Prostate gland (tissue), 2 donors: ENCODE results near the gene CASP6. TPM values are rescaled to one million over a fixed set of nuclear protein-coding genes. Genes with fewer than 3 reads are reported as not detected.

ENCODE experiments used
- DNase-seq: peaks from one replicate; pipeline ENCODE4 v3.0.0-alpha.2; 2019; ENCODE audit warnings: low spot score
- H3K27ac ChIP-seq, 2 donors: fragments of 200-600 bp; sonication (generic); 2 replicates each; pipeline ENCODE4 v1.5.1; 2017 to 2019
- H3K27me3 ChIP-seq: fragments of 200-600 bp; sonication (generic); replicated peaks from 2 replicates; pipeline ENCODE4 v1.5.1; 2019; ENCODE audit not compliant: insufficient read depth
- H3K36me3 ChIP-seq, 2 donors: fragments of 200-600 bp; sonication (generic); 1 replicate in 1 of 2; 2 replicates in 1 of 2; pipeline versions ENCODE4 v1.5.1 to v1.8.1; 2017 to 2019
- H3K4me1 ChIP-seq: fragments of 200-600 bp; sonication (generic); replicated peaks from 2 replicates; pipeline ENCODE4 v1.5.1; 2019
- H3K4me3 ChIP-seq, 2 donors: fragments of 200-600 bp; sonication (generic); 2 replicates each; pipeline ENCODE4 v1.5.1; 2017 to 2019
- H3K9me3 ChIP-seq: fragments of 200-600 bp; sonication (generic); 2 replicates; pipeline ENCODE4 v1.5.1; 2017
- CTCF ChIP-seq, 4 experiments: fragments of 200-600 bp in 2 of 4; fragments of 450-650 bp in 2 of 4; sonication (generic) in 2 of 4; IDR thresholded peaks; 1 replicate in 3 of 4; 2 replicates in 1 of 4; pipeline ENCODE4 v1.5.1; 2016 to 2019; ENCODE audit warnings: antibody characterized with exemption in 4 of 4, mild to moderate bottlenecking in 2 of 4, moderate library complexity in 2 of 4
- POLR2A ChIP-seq: fragments of 450-650 bp; IDR thresholded peaks from one replicate; pipeline ENCODE4 v1.6.1; 2016; ENCODE audit warnings: antibody characterized with exemption, mild to moderate bottlenecking
- POLR2AphosphoS5 ChIP-seq: sonication (generic); formaldehyde crosslinking; IDR thresholded peaks from one replicate; pipeline ENCODE4 v1.6.1; 2017; ENCODE audit warnings: antibody characterized with exemption
- WGBS: methylation state at CpG from one replicate; pipeline ENCODE4 v1.1.5; 2018; 5-methylcytosine and 5-hydroxymethylcytosine counted together
- intact Hi-C: fragments of 100-400 bp; cut with DNase I; formaldehyde crosslinking; loops from one replicate; pipeline ENCODE4 v1.14.2; 2022
- total RNA-seq, 2 donors: library from RNA; depleted of rRNA; stranded (reverse); fragments of >200 nt; gene quantifications; one replicate each; pipeline ENCODE4 v1.1.0, GENCODE V29; 2016

The CASP6 gene
- total RNA-seq, 2 donors from 2014 or later = 17.6 to 37.0 TPM

- no peak overlapping the region for H3K27ac ChIP-seq
- no peaks in the 10 kb centered on the region for H3K9me3 ChIP-seq
- no peak overlapping the region for H3K4me3 ChIP-seq
- no peaks in the 10 kb centered on the region for H3K27me3 ChIP-seq
- intact Hi-C loops = no loop called here
- 71% methylated on average over 7 of the region's 7 CpGs for WGBS
- DNase-seq = no peak
- no peaks in the 10 kb centered on the region for H3K4me1 ChIP-seq
- no peak for TF ChIP-seq POLR2AphosphoS5
- no peak for TF ChIP-seq POLR2A
- H3K36me3 ChIP-seq = no peaks in the 10 kb centered on the region
These were observed 46.3 kb upstream of the CASP6 start for GRCh38 chr4:109749388-109750082.

GRCh38 chr4:109748114-109748513 lies 44.9 kb upstream of the CASP6 start:
- Histone ChIP-seq H3K36me3 (no peaks in the 10 kb centered on the region), H3K4me1 (no peaks in the 10 kb centered on the region), H3K27me3 (no peaks in the 10 kb centered on the region), H3K9me3 (no peaks in the 10 kb centered on the region), H3K4me3 (no peak overlapping the region), H3K27ac (no peak overlapping the region)
- no peak for DNase-seq
- WGBS = 100% methylated on average over 1 of the region's 1 CpG
- intact Hi-C loops = no loop called here
- TF ChIP-seq POLR2AphosphoS5 (no peak), POLR2A (no peak), CTCF (IDR thresholded peaks at IDR 0.05) (no peak)

GRCh38 chr4:109746728-109747127 lies 43.5 kb upstream of the CASP6 start:
- TF ChIP-seq POLR2AphosphoS5 = no peak
- TF ChIP-seq POLR2A = no peak
- TF ChIP-seq CTCF (IDR thresholded peaks at IDR 0.05) = no peak
- 91% methylated on average over 2 of the region's 2 CpGs for WGBS
- H3K27ac ChIP-seq = no peak overlapping the region
- intact Hi-C loops = no loop called here
- no peaks in the 10 kb centered on the region for H3K36me3 ChIP-seq
- H3K4me3 ChIP-seq = no peak overlapping the region
- no peak for DNase-seq
- H3K9me3 ChIP-seq = no peaks in the 10 kb centered on the region
- H3K4me1 ChIP-seq = no peaks in the 10 kb centered on the region
- no peaks in the 10 kb centered on the region for H3K27me3 ChIP-seq

- no peak for TF ChIP-seq CTCF (IDR thresholded peaks at IDR 0.05)
- no peak for TF ChIP-seq POLR2A
- no peak for TF ChIP-seq POLR2AphosphoS5
- intact Hi-C loops = no loop called here
- DNase-seq = no peak
- Histone ChIP-seq H3K36me3 (no peaks in the 10 kb centered on the region), H3K27ac (no peak overlapping the region), H3K4me3 (no peak overlapping the region), H3K9me3 (no peaks in the 10 kb centered on the region), H3K27me3 (no peaks in the 10 kb centered on the region), H3K4me1 (no peaks in the 10 kb centered on the region)
These were observed 42.6 kb upstream of the CASP6 start for GRCh38 chr4:109745830-109746229.

GRCh38 chr4:109739547-109739946 lies 36.3 kb upstream of the CASP6 start:
- WGBS = 82% methylated on average over 3 of the region's 3 CpGs
- TF ChIP-seq POLR2AphosphoS5 (no peak), POLR2A (no peak), CTCF (IDR thresholded peaks at IDR 0.05) (no peak)
- Histone ChIP-seq H3K27ac (no peak overlapping the region), H3K4me3 (no peak overlapping the region), H3K36me3 (no peaks in the 10 kb centered on the region), H3K27me3 (no peaks in the 10 kb centered on the region), H3K9me3 (no peaks in the 10 kb centered on the region), H3K4me1 (no peaks in the 10 kb centered on the region)
- intact Hi-C loops = no loop called here
- DNase-seq = no peak
